HG03159 (cell line): ENCODE results near the gene CARMIL3.
"Not testable (repeated sequence)": the region's sequence is repeated elsewhere in the genome, so short reads cannot be mapped to it uniquely, and the experiment has no call there.

Experiments
- ATAC-seq: cut with Tn5 transposase; IDR thresholded peaks from one replicate; pipeline ENCODE4 v1.9.1; 2021; ENCODE audit warnings: mild to moderate bottlenecking, moderate library complexity; ENCODE audit not compliant: unreplicated experiment

CARMIL3 gene

GRCh38 chr14:24093901-24094840 is 42.4 kb downstream of the CARMIL3 start, which contains the start of gene PCK2:
PCK2 (plus strand) TSS chr14:24094311; CDS start chr14:24094406, 95 bp downstream.
- peak; percentile 33 for ATAC-seq

- ATAC-seq = peak; percentile 2
These were observed 43.0 kb downstream of the CARMIL3 start for GRCh38 chr14:24094841-24095270.

DNA sequence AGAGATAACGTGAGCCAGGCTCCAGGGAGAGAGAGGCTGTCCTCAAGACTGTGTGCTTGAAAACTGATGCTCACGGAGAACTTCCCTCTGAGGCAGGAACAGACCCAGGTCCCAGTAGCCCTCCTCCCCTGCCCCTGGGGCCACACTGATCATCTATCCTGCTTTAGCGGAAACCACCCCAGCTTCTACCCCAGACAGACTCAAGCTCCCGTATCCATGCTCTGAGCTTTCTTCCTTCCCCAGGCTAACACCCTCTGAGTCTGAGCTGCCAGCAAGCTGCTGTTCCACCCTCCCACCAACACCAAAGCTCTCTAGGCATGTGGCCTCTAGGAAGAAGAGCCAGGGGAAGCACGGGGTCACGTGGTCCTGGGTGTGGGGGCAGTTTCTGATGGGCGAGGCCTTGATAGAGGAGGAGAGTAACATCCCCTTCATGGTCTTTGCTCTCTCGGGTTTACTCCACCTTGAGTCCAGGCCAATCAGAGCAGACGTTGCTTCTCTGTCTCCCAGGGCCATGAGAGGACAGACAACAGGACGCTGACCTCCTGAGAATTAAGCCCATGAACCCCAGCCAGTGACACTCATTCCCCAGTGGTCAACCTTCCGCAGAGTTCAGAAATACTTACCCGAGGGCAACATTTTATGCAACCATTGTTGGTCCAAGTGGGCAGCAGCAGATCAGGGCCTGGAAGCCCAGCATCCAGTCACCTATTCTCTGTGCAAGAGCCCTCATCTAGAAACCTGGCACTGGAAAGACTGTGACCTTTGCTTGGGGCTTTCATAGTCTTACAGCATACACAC is 43.7 kb downstream of the CARMIL3 start:
- ATAC-seq = peak; percentile 72

DNA sequence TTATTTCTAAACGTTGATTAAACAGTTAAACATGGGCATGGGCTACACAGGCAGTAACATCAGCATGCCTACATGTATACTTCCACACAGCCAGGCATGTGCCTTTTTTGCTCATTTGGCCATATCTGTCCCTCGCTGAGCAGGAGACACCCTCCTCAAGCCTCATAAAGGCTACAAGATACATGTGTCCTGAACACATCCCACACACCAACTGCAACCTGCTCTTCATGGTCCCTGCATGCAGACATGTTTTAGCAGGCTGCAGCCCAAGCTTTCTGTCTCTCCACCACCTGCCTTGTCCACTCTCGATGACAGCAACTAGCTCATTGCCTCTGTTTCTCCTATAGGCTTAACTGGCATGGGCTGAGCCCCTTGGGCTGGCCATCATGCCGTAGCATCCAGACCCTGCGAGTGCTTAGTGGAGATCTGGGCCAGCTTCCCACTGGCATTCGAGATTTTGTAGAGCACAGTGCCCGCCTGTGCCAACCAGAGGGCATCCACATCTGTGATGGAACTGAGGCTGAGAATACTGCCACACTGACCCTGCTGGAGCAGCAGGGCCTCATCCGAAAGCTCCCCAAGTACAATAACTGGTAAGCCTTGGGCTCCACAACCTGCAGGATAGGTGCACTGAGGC is 44.9 kb downstream of the CARMIL3 start:
- ATAC-seq = no peak

DNA sequence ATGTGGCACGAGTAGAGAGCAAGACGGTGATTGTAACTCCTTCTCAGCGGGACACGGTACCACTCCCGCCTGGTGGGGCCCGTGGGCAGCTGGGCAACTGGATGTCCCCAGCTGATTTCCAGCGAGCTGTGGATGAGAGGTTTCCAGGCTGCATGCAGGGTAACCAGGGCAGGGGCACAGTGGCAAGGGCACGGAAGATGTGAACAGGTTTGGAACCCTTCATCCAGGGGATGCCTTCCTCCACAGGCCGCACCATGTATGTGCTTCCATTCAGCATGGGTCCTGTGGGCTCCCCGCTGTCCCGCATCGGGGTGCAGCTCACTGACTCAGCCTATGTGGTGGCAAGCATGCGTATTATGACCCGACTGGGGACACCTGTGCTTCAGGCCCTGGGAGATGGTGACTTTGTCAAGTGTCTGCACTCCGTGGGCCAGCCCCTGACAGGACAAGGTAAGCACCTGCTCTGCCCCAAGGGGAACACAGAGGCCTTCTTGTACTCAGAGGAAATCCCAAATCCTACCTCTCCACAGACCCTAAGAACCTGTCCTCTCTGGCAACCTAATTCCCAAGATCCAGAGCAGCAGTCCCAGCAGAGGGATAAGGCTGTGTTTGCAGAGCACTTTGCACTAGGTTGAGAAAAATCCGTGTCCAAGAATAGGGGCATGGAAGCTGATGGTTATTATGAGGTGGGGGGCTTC is 46.6 kb downstream of the CARMIL3 start:
- ATAC-seq = no peak

- no peak for ATAC-seq
These were observed 47.4 kb downstream of the CARMIL3 start for GRCh38 chr14:24098927-24099813.

DNA sequence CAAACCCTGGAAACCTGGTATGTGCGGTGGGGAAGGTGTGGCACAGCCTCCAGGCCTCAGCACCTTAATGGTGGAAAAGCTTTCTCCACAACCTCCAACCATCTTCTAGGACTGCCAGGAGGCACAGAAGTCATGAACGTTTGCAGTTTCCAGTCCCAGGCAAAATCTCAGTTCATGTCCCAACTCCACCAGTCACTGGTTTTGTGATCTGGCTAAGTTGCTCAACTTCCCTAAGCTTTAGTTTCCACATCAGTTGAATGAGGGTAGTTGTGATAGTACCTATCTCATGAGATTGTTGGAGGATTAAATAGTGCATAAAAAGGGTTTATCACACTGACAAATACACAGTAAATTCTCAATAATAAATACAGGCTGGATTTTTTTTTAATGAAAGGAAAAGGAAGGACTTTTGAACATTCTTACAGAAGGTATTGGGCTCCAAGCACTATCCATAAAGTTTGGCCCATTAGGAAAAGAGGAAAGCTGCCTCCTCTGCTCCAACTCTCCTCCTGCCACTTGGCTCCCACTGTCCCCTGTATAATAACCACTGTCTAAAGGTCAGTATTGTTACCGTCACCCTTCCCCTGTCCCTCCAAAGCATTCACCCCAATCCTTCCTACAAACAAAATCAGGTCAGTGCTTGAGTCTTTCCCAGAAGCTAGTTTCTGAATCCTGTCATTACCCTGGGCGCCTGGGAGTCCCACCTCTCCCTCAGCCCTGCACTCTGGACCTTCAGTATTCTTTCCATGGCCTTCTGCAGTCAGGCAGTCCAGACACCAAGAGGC is 48.6 kb downstream of the CARMIL3 start:
- ATAC-seq = no peak

GRCh38 chr14:24100982-24101494 is 49.2 kb downstream of the CARMIL3 start:
- ATAC-seq = no peak

DNA sequence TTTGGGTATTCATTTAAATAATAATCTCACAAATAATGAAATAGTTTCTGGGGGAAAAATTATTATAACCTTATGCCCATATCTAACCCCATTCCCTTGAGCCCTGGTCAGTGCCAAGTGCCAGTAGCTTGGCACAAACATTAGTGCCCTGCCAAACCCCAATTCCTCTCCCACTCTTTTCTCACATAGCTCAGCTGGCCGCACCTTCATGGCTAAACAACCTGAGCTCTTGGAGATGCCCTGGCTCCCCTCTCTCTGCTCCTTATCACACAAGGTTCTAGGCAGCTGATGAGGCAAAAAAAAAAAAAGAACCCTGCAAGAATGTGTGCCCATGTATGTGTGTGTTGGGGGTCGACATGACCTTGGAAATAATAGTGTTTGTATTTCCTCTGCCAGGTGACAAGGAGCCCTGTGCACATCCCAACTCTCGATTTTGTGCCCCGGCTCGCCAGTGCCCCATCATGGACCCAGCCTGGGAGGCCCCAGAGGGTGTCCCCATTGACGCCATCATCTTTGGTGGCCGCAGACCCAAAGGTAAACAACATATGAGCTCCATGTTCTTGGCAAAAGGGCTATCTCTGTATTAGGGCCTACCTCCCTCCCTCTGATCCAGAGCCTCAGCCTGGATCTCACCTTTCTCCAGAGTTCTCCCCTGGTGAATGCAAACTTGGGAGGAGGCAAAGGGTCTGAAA is 50.7 kb downstream of the CARMIL3 start:
- ATAC-seq = no peak

- ATAC-seq = no peak
These were observed 51.6 kb downstream of the CARMIL3 start for GRCh38 chr14:24103451-24103850.

DNA sequence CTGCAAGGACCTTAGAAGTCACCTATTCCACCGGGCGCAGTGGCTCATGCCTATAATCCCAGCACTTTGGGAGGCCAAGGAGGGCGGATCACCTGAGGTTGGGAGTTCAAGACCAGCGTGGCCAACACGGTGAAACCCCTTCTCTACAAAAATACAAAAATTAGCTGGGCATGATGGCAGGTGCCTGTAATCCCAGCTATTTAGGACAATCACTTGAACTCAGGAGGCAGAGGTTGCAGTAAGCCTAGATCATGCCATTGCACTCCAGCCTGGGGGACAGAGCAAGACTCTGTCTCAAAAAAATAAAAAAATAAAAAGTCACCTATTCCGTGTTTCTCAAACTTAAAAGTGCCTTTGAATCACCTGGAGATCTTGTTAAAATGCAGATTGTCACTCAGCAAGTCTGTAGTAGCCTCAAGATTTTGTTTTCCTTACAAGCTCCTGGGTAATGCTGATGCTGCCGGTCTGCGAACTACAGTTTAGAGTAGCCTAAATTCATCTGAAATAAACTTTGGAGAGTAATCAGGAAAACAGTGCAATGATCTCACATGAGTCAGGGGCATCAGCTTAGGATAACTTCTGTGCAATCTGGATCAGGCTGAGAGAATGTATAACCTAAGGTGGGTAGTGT is 53.9 kb downstream of the CARMIL3 start:
- ATAC-seq = not testable (repeated sequence)

DNA sequence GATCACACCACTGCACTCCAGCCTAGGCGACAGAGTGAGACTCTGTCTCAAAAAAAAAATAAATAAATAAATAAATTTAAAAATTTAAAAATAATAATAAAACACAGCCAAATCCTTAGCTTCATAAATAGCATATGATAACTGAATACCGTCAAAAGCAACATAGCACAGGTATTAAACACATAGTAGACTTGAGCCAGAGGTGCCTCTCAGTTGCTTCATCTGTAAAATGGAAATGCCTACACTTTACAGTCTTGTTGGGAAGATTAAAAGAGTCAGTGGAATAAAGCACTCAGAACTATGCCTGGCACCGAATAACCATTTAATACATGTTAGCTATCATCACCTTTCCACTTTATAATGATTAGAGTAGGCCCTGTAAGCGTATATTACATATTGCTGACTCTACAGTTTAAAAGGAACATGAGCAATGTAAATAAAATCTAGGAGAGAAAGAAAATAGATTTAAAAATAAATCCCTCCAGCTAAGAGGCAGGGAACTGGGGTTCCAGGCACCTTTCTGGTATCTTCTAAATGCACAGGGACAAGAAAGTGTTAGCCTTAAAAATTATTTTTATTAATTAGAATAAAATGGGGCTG is 55.0 kb downstream of the CARMIL3 start:
- ATAC-seq = no peak

- ATAC-seq = peak; percentile 19
These were observed 56.6 kb downstream of the CARMIL3 start for GRCh38 chr14:24108336-24108874.

- no peak for ATAC-seq
These were observed 58.3 kb downstream of the CARMIL3 start for GRCh38 chr14:24110060-24110459.

GRCh38 chr14:24110523-24110922 is 58.7 kb downstream of the CARMIL3 start:
- no peak for ATAC-seq

DNA sequence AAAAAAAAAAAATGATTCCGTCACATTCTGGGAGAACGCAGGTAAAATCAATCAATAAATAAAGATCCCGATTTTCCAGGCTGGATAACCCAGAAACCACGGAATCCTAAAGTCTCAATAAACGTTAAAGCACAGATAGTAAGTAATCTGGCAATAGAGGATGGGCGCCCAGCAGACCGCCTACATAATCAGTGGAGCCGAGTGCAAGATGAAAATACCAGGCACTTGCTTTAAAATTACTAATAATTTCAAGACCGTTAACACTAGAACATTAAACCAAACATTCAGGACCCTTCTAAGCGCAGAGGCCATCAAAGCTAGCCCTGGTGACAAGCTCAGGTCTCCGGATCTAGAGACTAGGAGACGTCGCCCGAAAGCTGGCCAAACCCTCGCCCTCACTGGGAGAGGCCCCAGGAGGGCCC is 61.6 kb downstream of the CARMIL3 start:
- ATAC-seq = no peak
